HK-2 (cell line): ENCODE data around the gene CDH24.
"Not testable (repeated sequence)": the region's sequence is repeated elsewhere in the genome, so short reads cannot be mapped to it uniquely, and the experiment has no call there.

Source experiments
- DNase-seq: peaks from one replicate; pipeline ENCODE4 v3.0.0-alpha.2; 2018; ENCODE audit not compliant: unreplicated experiment

Gene CDH24

GRCh38 chr14:23018107-23018506, 39.2 kb downstream of the CDH24 start:
- no peak for DNase-seq

GRCh38 chr14:23017091-23017490, 40.2 kb downstream of the CDH24 start:
- DNase-seq: no peak

GRCh38 chr14:23015618-23016017, 41.7 kb downstream of the CDH24 start:
- DNase-seq: no peak

GRCh38 chr14:23013749-23014054, 43.6 kb downstream of the CDH24 start:
- not testable (repeated sequence) for DNase-seq

- DNase-seq: no peak
These were observed 44.1 kb downstream of the CDH24 start for GRCh38 chr14:23013054-23013748.

- DNase-seq: peak; percentile 59
These were observed 47.2 kb downstream of the CDH24 start, which contains the start of gene C14orf93 for GRCh38 chr14:23009939-23010726. TSS of gene C14orf93 (minus strand) at chr14:23010143. CDS start at chr14:22999023, 11,120 bp downstream.

GRCh38 chr14:23009483-23009938, 47.8 kb downstream of the CDH24 start:
- DNase-seq: no peak

- DNase-seq: no peak
These were observed 48.5 kb downstream of the CDH24 start for GRCh38 chr14:23008831-23009230.

- peak; percentile 97 for DNase-seq
These were observed 50.5 kb downstream of the CDH24 start for GRCh38 chr14:23006544-23007419.

DNA sequence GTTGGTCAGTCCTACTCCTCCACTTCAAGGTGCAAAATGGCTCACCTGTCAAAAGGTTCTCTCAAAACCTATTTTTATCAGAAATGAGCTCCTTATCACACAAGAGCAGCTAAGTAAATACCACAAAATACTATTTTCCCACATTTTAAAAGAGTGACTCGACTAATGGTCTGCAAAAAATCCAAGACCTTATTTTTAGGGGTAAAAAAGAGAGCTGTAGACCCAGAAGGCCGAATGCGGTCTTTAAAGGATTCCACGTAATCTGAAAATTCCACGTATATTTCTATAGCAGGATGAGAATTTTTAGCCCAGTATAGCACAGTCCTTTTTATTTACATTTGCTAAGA, 51.2 kb downstream of the CDH24 start:
- no peak for DNase-seq

- no peak for DNase-seq
These were observed 51.7 kb downstream of the CDH24 start for GRCh38 chr14:23005451-23006187.

- not testable (repeated sequence) for DNase-seq
These were observed 53.0 kb downstream of the CDH24 start for GRCh38 chr14:23004274-23004673.

DNA sequence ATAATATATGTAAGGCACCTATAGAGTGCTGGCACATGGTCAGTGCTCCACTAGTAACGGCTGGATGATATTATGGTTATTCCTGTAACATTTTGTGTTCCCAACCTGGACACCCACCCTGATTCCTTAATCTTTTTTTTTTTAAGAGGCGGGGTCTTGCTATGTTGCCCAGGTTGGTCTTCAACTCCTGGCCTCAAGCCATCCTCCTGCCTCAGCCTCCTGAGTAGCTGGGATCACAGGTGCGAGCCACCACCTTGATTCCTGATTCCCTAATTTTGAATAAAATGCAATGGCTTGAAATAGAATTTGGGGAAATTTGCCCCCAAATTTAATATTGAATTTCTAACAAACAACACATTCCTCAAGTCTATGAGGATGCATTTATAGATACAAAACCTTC, 54.7 kb downstream of the CDH24 start:
- DNase-seq: no peak

- no peak for DNase-seq
These were observed 56.5 kb downstream of the CDH24 start for GRCh38 chr14:23000860-23001259.

- DNase-seq: no peak
These were observed 58.8 kb downstream of the CDH24 start for GRCh38 chr14:22998329-22999012.

DNA sequence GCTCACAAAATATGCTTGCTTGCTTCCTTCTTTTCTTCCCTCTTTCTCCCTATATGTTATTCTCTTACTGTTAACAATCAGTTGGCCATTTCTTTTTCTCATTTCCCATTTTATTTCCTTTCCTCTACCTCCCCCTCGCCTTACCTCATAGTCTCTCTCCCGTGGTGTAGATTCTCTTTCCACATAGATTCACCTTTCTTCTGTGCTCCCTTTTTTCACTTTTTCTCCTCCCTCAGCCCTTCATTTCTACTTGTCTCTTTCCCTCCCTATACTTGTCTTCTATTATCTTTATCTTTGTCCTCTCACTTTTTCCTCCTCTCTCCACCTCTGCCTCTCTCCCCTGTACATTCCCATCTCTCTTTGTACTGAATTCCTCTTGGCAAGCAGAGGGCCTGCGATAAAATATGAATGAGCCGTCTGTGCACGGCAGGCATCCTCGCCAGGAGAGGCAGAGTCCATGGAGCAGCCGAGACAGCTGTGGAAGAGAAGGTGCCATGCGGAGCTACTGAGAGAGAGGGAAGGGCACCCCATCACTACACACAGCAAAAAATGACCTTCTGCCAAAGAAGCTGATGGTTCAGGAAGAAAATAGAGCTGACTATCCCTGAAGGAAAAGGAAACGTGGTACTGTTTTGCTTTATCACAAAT, 59.5 kb downstream of the CDH24 start:
- no peak for DNase-seq
